ENCODE measurements around the gene CHTOP. TPM values are rescaled to one million over a fixed set of nuclear protein-coding genes. Genes with fewer than 3 reads are reported as not detected.

CHTOP gene
- total and polyA plus RNA-seq, 2 of the 13 experiments (the other 11 are each of a cell fraction or from before 2014, with no cell fraction given) = 38.0 to 51.9 TPM

- peak; percentile 96 for TF ChIP-seq ATF2 (CRISPR knock-in tag; IDR thresholded peaks at IDR 0.05)
- TF ChIP-seq SYNCRIP (IDR thresholded peaks at IDR 0.05; ENCODE audit: insufficient read depth, low read depth, low read length) = no peak
- TF ChIP-seq ARHGAP35 (CRISPR knock-in tag; IDR thresholded peaks at IDR 0.05; ENCODE audit: borderline replicate concordance) = peak; percentile 71; the same call in 1 of the 2 replicates
- TF ChIP-seq JDP2 (CRISPR knock-in tag; IDR thresholded peaks at IDR 0.05; ENCODE audit: borderline replicate concordance) = no peak; the same call in 1 of the 2 replicates
- peak; percentile 96 for TF ChIP-seq ZNF501 (CRISPR knock-in tag; IDR thresholded peaks at IDR 0.05)
- TF ChIP-seq ZNF160 (CRISPR knock-in tag; IDR thresholded peaks at IDR 0.05) = no peak
- no peak for TF ChIP-seq CSRNP2 (CRISPR knock-in tag; conservative IDR thresholded peaks at IDR 0.05; ENCODE audit: low read depth)
- TF ChIP-seq SATB2 (CRISPR knock-in tag; IDR thresholded peaks at IDR 0.05) = no peak
- no peak for TF ChIP-seq MAFK (conservative IDR thresholded peaks at IDR 0.05 in 1 of 2, IDR thresholded peaks at IDR 0.05 in 1 of 2; ENCODE audit: low read length in 2 of 2)
- peak; percentile 69; the same call in 1 of the 2 replicates for TF ChIP-seq MIXL1 (CRISPR knock-in tag; IDR thresholded peaks at IDR 0.05)
- TF ChIP-seq ZNF414 (CRISPR knock-in tag; IDR thresholded peaks at IDR 0.05) = peak; percentile 95
- peak; percentile 79; the same call in 1 of the 2 replicates for TF ChIP-seq ZNF569 (CRISPR knock-in tag; IDR thresholded peaks at IDR 0.05; ENCODE audit: borderline replicate concordance)
- peak; percentile 87; the same call in 1 of the 2 replicates for TF ChIP-seq ZNF224 (CRISPR knock-in tag; IDR thresholded peaks at IDR 0.05)
- TF ChIP-seq ZNF20 (CRISPR knock-in tag; IDR thresholded peaks at IDR 0.05) = no peak
- TF ChIP-seq GATAD2A (CRISPR knock-in tag; IDR thresholded peaks at IDR 0.05) = peak; percentile 53; the same call in 1 of the 2 replicates
- no peak; the same call in 1 of the 2 replicates for TF ChIP-seq ZBTB26 (CRISPR knock-in tag; IDR thresholded peaks at IDR 0.05; ENCODE audit: borderline replicate concordance)
- TF ChIP-seq TRIM22 (IDR thresholded peaks at IDR 0.05) = no peak
- no peak for TF ChIP-seq ZNF256 (CRISPR knock-in tag; conservative IDR thresholded peaks at IDR 0.05)
Measured at GRCh38 chr1:153633754-153634665, at the start of gene CHTOP (continued).

Measured in HepG2 (cell line).